DMS114 treated with DMSO at 0.1 percent for 48 hours (cell line): ENCODE measurements around the gene KLHL22.
"Not testable (repeated sequence)": the region's sequence is repeated elsewhere in the genome, so short reads cannot be mapped to it uniquely, and the experiment has no call there.

ENCODE experiments used
- DNase-seq: peaks from one replicate; lab custom pipeline; 2025; ENCODE audit not compliant: unreplicated experiment; lab: John Stamatoyannopoulos, UW

The KLHL22 gene

DNA sequence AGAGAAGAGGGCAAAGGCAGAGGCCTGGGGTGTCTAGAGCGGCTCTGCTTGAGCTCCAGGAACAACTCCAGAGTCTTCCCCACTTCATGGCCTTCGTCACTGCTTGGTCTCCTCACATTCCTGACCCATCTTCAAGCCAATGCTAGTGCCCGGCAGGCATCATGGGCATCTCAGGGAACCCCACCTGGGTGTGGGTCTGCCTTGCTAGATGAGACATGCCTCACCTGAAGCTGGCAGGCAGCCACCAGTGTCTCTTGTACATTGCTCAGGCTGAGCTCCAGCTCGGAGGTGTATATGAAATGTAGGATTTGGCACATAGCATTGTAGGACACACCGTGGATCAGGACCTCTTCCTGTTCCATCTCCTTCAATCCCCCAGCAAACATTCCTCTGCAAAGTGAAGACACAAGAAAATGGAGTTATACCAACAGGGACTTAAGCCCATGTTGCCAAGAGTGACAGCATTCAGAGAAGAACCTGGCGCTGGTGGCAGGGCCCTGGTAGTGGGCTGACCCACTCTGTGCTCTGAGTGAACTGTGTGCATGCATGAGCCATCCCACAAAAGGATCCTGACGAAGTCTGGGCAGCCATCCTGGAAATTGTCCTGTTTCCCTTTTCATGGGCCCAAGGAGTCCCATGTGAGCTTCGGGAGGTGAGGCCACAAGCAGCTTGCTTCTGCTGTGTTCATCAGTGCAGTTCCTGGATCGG lies 24.3 kb downstream of the KLHL22 start:
- DNase-seq: no peak

DNA sequence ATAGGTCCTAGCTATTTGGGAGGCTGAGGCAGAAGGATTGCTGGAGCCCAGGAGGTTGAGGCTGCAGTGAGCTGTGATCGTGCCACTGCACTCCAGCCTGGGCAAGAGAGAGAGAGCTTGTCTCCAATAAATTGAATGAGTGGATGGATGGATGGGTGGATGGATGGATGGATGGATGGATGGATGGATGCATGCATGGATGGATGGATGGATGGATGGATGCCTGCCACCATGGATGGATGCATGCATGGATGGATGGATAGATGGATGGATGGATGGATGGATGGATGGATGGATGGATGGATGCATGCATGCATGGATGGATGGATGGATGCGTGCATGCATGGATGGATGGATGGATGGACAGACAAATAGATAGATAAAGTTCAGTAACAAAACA lies 25.1 kb downstream of the KLHL22 start:
- not testable (repeated sequence) for DNase-seq

GRCh38 chr22:20469110-20469868 lies 26.3 kb downstream of the KLHL22 start:
- DNase-seq: no peak

DNA sequence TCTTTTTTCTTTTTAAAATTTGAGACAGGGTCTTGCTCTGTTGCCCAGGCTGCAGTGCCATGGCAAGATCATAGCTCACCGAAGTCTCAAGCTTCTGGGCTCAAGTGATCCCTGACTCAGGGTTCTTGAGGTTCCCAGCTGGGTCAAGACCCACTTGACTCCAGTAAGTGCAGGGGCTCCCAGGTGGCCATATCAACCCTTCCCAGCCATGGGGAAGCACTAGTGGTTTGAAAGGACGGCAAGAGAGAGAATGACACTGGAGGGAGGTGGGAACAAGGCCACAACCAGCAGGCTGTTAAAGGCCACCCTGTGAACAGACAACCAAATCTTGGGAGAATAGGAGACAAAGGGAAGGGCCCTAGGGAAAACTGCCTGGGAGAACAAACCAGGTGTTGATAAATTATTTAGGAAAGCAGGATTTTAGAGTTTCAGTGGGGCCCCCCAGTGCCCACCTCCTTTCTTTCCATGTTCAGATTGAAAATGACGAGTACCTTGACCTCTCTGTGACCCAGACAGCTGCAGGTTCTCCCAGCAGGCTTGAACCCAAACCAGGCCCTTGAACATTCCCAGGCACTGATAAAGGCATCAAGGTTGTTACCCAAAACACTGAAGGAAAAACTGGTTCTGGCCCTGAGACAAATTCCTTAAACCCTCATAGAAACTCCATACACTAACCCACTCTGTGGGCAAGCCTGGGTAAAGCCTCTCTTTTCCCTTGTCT lies 28.8 kb downstream of the KLHL22 start:
- no peak for DNase-seq

DNA sequence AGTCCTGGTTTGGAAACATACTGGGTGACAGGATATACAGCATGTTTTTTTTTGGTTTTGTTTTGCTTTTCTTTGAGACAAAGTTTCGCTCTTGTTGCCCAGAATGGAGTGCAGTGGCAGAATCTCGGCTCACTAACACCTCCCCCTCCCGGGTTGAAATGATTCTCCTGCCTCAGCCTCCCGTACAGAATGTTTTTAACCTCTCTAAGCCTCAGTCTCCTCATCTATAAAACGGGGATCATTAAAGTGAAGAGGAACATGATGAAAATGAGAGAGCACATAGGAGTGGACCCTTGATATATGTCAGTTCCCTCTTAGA lies 29.9 kb downstream of the KLHL22 start:
- DNase-seq: no peak

DNA sequence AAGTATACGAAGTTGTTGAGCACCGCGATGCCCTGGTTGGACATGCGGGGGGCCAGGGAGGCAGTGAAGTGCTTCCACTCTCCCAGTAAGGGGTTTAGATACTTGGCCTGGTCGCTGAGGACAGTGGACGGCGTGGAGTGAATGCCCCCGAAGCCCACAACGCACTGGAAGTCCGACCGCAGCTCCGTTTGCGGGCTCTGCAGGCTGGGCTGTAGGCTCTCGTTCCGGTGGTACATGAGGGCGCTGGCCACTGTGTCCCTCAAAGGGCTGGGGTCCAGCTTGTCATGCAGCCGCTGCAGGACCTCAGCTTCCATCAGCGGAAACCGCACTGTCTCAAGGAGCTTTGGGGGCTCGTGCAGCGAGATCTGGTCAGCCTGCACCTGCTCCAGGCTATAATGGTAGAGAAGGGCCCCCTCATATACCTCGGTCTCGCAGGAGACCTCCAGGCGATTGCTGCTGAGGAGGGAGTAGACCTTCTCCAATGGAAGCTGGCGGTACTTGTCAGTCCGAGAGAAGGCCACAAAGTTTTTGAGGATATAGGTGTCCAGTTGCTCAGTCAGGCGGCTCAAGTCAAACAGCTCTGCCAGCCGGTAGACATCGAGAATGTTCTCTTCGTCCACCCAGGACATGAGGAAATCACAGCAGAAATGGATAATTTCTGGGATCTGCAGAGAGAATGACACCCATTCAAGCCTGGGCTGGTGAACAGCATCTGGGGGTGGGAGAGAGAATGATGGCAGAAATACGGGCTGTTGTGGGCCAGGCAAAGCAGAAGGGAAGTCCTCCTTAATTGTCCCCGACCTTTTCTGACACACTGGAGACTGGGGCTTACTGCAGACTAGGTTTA lies 30.5 kb downstream of the KLHL22 start:
- DNase-seq: no peak

- DNase-seq: no peak
Observed at GRCh38 chr22:20464096-20464614, 31.4 kb downstream of the KLHL22 start.

GRCh38 chr22:20463324-20464095 lies 32.1 kb downstream of the KLHL22 start:
- no peak for DNase-seq

DNA sequence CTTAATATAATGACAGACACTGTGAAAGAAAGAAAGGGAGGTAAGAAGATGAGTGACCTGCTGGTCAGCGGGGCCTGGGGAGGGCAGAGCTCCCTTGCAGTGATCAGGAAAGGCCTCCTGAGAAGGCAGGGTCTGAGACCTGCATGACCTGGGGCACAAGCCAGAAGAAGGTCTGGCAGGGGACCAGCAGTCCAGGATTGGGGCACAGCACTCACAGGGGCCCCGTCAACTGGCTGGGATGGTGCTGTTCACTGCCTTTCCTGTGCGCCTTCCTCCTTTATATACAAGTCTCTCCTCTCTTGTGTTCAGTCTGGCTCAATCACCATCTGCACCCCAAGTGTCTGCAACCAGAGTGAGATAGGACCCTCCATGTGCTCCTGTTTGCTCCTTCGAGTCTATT lies 35.7 kb downstream of the KLHL22 start:
- DNase-seq: no peak

DNA sequence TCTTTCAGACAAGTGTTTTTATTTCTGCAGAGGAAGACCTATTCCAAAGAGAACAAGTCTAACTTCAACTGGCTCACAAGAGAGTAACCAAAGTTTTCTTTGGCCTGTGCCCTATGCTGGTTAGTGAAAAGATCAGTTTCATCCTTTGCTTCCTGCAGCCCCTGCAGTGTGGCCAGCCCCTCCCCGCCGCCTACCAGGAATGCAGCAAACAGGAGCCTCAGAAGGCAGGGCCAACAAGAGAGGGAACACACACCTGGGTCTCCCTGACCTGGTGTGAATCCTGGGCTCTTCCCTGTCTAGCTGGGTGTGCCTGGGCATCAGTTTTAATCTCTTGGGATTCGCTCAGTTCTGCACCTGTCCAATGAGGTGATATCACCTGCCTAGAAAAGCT lies 36.4 kb downstream of the KLHL22 start:
- DNase-seq: no peak

DNA sequence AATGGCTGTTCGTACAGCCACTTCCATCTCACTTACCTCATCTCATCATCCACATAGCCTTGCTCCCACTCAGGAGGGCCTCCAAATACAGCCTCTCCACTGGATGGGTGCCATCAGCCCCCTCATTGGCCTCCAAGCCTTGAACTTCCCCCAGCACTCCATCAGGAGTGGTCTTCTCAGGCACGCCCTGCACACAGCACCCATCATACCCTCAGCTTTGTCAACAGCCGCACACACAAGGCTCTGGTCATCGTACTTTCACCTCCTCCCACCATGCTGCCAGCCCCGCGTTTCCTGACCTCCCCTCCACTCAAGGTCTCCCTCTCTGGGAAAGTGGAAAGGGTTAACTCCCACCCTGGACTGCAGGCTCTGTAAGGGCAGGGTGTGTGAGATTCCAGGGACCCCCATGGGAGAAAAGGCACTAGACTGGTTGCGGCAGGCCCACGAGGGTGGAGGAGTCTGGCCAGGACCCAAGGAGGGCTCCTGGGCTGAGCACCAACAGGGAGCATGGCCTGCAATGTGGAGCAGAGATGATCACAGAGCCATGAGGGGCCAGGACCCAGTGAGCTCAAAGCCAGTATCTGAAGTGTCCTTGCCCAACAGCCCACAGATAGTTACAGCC lies 37.0 kb downstream of the KLHL22 start:
- no peak for DNase-seq

- no peak for DNase-seq
Observed at GRCh38 chr22:20457506-20458240, 37.9 kb downstream of the KLHL22 start.

GRCh38 chr22:20456722-20457076 lies 38.9 kb downstream of the KLHL22 start:
- DNase-seq: no peak

DNA sequence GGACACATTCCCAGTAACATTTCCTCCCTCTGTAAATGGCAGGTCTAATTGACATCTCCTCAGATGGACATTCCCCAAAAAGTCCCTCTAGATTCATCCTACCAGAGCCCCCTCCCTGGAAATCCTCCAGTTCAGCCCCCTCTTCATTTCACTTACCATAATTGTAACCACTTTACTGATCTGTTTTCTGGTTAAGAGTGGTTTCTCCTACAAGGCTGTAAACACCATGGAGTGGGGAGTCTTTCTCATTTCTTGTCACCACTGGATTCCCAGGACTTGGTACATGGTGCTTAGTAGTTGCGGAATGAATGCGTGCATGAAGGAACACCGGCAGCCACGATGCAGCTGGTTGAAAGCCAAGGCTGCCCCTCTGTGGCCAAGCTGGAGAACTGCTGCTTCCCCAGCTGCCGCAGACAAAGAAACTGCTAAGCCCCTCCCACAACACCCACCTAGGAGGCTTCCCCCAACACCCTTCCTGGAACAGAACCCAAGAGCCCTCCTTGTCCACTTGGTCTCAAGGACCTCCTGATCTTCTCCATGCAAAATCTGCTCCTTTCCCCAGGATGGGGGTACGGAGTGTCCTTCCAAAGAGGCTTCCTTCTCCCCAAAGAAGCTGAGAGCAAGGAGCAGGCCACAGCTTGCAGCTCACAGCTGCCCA lies 39.4 kb downstream of the KLHL22 start:
- peak; percentile 44 for DNase-seq

- DNase-seq: no peak
Observed at GRCh38 chr22:20455709-20456063, 39.9 kb downstream of the KLHL22 start.

GRCh38 chr22:20453222-20453621 lies 42.4 kb downstream of the KLHL22 start:
- DNase-seq: no peak

DNA sequence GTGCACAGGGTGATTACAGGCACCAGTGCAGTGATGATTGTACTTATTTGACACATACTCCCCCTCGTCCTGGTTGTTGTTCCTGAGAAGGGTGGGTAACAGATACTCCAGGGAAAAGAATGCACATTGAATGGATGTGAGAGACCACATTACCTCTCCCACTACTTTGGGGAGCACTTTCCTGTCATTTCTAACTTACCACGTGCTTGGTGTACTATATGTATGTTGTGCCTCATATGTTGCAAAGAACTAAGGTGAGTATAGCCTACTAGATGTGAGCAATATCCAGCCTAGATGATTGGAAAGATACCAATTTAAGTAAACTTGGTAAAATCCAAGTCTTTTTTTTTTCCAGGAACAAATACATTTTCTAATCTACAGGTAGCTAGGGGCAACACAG lies 43.7 kb downstream of the KLHL22 start:
- no peak for DNase-seq

- DNase-seq: not testable (repeated sequence)
Observed at GRCh38 chr22:20451129-20451778, 44.3 kb downstream of the KLHL22 start.
